Measurements from ENCODE around the gene ZNG1A.

DNA sequence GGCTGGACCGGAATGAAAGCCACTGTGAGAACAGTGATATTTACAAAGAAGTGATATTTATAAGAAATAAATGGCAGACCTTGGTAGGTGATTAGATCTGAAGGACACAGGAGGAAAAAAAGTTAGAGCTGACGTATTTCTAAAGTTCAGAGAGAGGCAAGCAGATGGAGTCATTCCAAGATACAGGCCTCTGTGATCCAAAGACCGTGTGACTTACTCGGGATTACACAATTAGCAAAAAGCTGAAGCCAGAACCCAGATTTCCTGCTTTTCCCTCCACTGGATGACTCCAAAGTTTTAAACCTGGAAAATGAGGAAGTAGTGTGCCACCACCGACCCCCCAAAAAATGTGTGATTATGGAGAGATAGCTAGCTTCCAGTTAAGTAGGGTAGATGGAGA lies 32.7 kb upstream of the ZNG1A start:
- TF ChIP-seq, protein P1, sequence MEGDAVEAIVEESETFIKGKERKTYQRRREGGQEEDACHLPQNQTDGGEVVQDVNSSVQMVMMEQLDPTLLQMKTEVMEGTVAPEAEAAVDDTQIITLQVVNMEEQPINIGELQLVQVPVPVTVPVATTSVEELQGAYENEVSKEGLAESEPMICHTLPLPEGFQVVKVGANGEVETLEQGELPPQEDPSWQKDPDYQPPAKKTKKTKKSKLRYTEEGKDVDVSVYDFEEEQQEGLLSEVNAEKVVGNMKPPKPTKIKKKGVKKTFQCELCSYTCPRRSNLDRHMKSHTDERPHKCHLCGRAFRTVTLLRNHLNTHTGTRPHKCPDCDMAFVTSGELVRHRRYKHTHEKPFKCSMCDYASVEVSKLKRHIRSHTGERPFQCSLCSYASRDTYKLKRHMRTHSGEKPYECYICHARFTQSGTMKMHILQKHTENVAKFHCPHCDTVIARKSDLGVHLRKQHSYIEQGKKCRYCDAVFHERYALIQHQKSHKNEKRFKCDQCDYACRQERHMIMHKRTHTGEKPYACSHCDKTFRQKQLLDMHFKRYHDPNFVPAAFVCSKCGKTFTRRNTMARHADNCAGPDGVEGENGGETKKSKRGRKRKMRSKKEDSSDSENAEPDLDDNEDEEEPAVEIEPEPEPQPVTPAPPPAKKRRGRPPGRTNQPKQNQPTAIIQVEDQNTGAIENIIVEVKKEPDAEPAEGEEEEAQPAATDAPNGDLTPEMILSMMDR (IDR thresholded peaks at IDR 0.05): no peak
- no peak for TF ChIP-seq POLR2AphosphoS5 (IDR thresholded peaks at IDR 0.05)
- no peak for TF ChIP-seq POLR2A (IDR thresholded peaks at IDR 0.05)
